Activated CD4-positive, CD25-positive, alpha-beta regulatory T cell treated with anti-CD3 and anti-CD28 coated beads, Interleukin-2, amount 50 U/mL, for 16 hours (primary cell): ENCODE measurements around the gene INPP4B.

ENCODE experiments used
- DNase-seq: peaks from one replicate; pipeline ENCODE4 v3.0.0-alpha.2; 2020; ENCODE audit warnings: low read depth, low spot score

The INPP4B gene

GRCh38 chr4:142377342-142378091 is 468.6 kb downstream of the INPP4B start:
- no peak for DNase-seq

- no peak for DNase-seq
These were observed 469.9 kb downstream of the INPP4B start for GRCh38 chr4:142376204-142376603.

DNA sequence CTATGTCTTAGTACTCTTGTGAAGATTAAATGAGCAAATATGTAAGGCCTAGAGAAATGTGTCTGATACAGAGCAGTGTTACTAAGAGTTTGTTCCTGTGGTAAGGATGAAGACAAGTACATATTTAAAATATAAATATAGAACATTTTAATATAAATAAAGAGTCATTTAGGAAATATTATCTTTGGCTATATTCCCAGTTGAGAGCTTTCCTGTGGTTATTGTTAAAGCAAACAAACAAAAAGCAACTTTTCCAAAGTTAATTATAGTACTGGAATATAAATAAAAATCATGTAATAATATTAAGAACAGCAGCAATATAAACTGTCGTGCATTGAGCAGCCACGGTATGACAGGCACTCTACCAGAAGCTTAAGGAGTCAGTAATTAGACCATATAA is 472.5 kb downstream of the INPP4B start:
- no peak for DNase-seq

GRCh38 chr4:142372530-142373260 is 473.4 kb downstream of the INPP4B start:
- no peak for DNase-seq

- DNase-seq = no peak
These were observed 477.0 kb downstream of the INPP4B start for GRCh38 chr4:142369141-142369540.

- DNase-seq = no peak
These were observed 478.5 kb downstream of the INPP4B start for GRCh38 chr4:142367418-142368180.

DNA sequence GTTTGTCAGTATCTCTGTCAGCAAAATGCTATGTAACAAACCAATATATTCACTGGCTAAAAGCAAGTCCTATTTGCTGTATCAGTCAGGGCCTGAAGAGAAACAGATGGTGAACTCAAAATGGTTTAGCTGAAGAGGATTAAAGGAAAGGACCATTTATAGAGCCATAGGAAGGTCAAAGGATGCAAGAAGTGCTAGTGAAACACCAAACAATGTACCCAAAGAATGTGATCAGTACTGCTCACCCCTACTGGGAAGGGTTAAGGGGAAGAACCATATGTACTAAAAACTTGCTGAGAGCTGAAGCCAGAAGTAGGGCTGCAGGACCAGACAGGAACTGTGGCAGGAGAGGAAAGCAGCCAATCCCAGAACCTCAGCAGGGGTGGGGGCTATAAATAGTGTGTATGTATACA is 479.3 kb downstream of the INPP4B start:
- DNase-seq = no peak

DNA sequence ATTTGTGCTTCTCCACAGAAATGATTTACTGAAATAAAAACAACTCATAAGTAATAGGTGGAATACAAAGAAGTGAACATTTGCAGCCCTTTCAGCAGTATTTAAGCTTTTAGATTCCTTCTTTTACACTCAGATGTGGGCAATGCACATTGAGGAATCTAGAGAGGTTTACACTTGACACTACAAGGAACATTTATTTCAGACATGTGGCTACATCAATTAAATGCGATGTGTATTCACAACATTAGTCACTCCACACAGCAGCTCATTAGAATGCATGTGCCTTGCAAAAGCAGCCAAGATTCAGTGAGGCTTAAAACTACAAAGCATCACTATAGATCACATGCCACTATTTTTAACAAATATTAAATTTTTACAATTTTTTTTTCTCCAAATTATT is 480.7 kb downstream of the INPP4B start:
- no peak for DNase-seq

DNA sequence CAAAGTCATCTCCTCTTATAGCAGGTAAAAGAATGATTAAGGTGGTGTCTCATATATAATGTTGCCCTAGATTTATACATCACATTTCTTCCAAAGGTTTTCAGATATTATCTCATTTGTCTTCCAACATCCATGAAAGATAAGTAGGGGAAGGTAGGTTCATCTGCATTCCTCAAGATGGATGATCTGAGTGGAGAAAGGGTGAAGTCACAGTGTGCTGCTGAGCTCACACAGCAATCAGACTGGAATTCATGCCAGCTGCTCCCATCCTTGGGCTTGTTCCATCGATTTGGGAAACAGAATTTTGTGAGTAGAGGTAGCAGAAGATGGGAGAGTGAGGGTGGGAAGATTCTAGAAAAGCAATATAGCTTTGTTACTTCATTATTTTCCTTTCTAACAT is 482.4 kb downstream of the INPP4B start:
- DNase-seq = no peak

- no peak for DNase-seq
These were observed 484.1 kb downstream of the INPP4B start for GRCh38 chr4:142361981-142362380.

DNA sequence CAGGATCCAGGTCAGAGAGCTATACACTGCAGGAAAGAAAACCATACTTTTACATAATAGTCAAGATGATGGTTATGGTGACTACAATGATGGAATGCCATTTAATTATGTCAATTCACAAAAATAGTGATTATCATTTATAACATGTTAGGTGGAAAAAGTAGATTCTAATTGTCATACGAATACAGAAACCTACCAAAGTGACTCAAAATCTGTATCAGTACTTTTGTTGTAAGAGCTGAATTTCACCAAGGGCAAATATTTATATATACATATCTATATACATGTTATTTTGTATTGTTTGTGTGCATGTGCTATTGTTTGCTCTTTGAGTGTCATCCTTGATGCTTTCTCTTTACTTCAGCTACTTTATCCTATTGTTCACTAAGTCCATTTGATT is 485.4 kb downstream of the INPP4B start:
- no peak for DNase-seq

GRCh38 chr4:142358656-142359055 is 487.4 kb downstream of the INPP4B start:
- no peak for DNase-seq

GRCh38 chr4:142356801-142357200 is 489.3 kb downstream of the INPP4B start:
- no peak for DNase-seq

DNA sequence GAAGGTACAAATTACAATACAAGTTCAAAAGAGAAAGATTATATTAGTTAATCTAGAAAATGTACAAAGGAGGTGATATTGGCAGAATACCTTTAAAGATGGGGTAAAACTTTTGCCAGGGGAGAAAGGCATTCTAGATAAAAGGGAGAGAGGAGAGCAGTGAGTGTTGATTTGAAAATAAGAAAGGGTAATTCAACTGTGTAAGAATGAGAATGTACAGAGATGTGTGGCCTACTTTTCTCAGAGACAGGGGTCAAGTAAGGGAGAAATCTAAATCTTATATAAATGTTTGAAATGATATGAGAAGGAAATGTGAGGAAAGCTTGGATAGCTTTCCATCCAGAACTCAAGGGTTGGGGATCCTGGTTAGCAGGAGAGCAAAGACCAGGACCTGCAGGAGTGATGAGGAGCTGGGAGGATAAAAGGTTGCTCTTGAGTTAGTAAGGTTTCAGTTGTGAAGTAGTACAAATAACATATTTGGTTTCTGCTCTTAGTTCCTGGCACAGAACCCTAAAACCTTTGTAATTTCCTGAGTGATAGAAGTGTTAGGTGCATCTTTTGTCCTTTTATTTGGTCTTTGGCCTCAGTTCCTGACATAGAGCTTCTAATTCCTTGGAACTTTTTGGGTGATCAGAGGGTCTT is 489.9 kb downstream of the INPP4B start:
- DNase-seq = no peak

GRCh38 chr4:142355421-142355930 is 490.6 kb downstream of the INPP4B start:
- DNase-seq = no peak

DNA sequence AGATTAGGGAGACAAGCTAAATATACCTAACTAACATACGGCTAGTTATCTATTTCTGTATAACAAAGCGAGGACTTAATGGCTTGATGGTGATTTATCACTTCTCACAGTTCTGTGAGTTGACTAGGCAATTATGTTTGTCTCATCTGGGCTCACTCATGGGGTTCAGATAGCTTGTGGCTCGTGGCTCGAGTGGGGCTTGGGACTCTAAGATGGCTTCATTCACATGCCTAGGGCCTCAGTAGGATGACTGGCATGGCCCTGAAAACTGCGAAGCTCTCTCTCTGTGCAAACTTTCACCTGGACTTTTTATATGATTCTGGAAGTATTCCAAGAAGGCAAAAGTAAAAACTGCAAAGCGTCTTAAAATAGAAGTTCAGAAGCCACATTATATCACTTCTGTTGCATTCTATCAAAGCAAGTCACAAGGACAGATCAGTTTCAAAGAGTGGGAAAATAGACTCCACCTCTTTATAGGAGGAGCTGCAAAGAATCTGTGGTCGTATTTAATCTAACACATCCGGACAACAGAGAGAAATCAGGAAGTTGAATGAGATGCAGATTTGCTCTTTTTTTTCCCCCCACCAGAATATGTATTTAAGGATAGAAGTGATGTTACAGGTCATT is 491.2 kb downstream of the INPP4B start:
- no peak for DNase-seq

DNA sequence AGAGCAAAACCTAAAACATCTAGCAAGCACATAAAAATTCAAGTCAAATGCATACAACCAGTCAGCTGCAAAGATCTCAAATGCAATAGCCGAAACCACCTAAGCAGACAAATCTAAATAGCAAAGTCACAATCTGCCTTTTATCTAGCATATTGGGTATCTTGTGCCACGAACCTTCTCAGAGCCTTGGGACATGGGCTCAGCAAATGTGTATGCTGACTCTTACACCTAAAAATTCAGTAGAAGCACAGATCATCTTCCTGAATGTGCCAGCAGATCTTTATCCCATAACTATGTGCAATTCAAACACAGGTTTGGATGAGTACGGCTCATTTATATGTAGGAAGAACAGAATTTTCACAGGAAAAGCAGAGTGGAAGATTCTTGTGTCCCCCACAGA is 492.1 kb downstream of the INPP4B start:
- DNase-seq = no peak

GRCh38 chr4:142353149-142353738 is 492.9 kb downstream of the INPP4B start:
- DNase-seq = no peak

- no peak for DNase-seq
These were observed 493.4 kb downstream of the INPP4B start for GRCh38 chr4:142352712-142353111.

- DNase-seq = no peak
These were observed 494.1 kb downstream of the INPP4B start for GRCh38 chr4:142351958-142352357.

- no peak for DNase-seq
These were observed 495.2 kb downstream of the INPP4B start for GRCh38 chr4:142350871-142351270.
